Mammary epithelial cell (primary cell): ENCODE results near the gene SLC23A2.

ENCODE experiments used
- EZH2 ChIP-seq: IDR thresholded peaks from 2 replicates; pipeline ENCODE4 v1.6.1; 2012; ENCODE audit warnings: low read length, inconsistent platforms, borderline replicate concordance
- TF ChIP-seq, protein P1 (sequence below), 2 donors: IDR thresholded peaks in 1 of 2; conservative IDR thresholded peaks in 1 of 2; 2 replicates each; pipeline ENCODE4 v1.5.1; 2011 to 2012; ENCODE audit warnings: inconsistent platforms in 2 of 2, low read length in 2 of 2, mild to moderate bottlenecking in 2 of 2, control low read depth in 1 of 2, low read depth in 1 of 2; ENCODE audit not compliant: insufficient read depth in 1 of 2; ENCODE audit errors: extremely low read depth in 1 of 2

- TF ChIP-seq, protein P1, sequence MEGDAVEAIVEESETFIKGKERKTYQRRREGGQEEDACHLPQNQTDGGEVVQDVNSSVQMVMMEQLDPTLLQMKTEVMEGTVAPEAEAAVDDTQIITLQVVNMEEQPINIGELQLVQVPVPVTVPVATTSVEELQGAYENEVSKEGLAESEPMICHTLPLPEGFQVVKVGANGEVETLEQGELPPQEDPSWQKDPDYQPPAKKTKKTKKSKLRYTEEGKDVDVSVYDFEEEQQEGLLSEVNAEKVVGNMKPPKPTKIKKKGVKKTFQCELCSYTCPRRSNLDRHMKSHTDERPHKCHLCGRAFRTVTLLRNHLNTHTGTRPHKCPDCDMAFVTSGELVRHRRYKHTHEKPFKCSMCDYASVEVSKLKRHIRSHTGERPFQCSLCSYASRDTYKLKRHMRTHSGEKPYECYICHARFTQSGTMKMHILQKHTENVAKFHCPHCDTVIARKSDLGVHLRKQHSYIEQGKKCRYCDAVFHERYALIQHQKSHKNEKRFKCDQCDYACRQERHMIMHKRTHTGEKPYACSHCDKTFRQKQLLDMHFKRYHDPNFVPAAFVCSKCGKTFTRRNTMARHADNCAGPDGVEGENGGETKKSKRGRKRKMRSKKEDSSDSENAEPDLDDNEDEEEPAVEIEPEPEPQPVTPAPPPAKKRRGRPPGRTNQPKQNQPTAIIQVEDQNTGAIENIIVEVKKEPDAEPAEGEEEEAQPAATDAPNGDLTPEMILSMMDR (conservative IDR thresholded peaks at IDR 0.05 in 1 of 2, IDR thresholded peaks at IDR 0.05 in 1 of 2; ENCODE audit: extremely low read depth in 1 of 2, insufficient read depth in 1 of 2, low read depth in 1 of 2, low read length in 2 of 2), result no peak
- no peak for TF ChIP-seq EZH2
Measured at GRCh38 chr20:5024982-5025381, 23.7 kb upstream of the SLC23A2 start.
